A673 (cell line): Measurements from ENCODE around the gene HTR1D. TPM values are rescaled to one million over a fixed set of nuclear protein-coding genes. Genes with fewer than 3 reads are reported as not detected.

Source experiments
- BruUV-seq: library from RNA; stranded (reverse); fragments of 400-500 nt; replicated peaks from 2 replicates; lab custom pipeline; 2021; lab: Mats Ljungman, UMichigan
- CTCF ChIA-PET: fragments of 300-600 bp; sonication (Branson Sonifier 250); formaldehyde crosslinking; loops from one replicate; lab custom pipeline; 2022; ENCODE audit warnings: antibody characterized with exemption; lab: Charles Lee
- POLR2A ChIA-PET: fragments of 300-600 bp; sonication (Branson Sonifier 250); formaldehyde crosslinking; loops from one replicate; lab custom pipeline; 2022; ENCODE audit warnings: antibody characterized with exemption; ENCODE audit not compliant: low non-redundant PET; lab: Charles Lee
- DNase-seq: peaks from one replicate; pipeline ENCODE4 v3.0.0-alpha.2; 2015; ENCODE audit warnings: low spot score
- H3K27ac ChIP-seq: fragments of 200-600 bp; sonication (generic); 2 replicates; pipeline ENCODE4 v1.5.1; 2016; ENCODE audit warnings: mixed run types, low read depth, mild to moderate bottlenecking, mixed read lengths, antibody characterized with exemption, low read length; ENCODE audit not compliant: poor library complexity, severe bottlenecking
- H3K27me3 ChIP-seq: fragments of 200-600 bp; sonication (generic); replicated peaks from 2 replicates; pipeline ENCODE4 v1.6.1; 2017; ENCODE audit warnings: mixed run types, low read depth, mild to moderate bottlenecking, mixed read lengths, antibody characterized with exemption, low read length; ENCODE audit not compliant: insufficient read depth, poor library complexity
- H3K36me3 ChIP-seq: fragments of 200-600 bp; sonication (generic); 2 replicates; pipeline ENCODE4 v1.6.1; 2016; ENCODE audit warnings: mixed run types, mild to moderate bottlenecking, mixed read lengths, antibody characterized with exemption, low read length; ENCODE audit not compliant: insufficient read depth, poor library complexity, severe bottlenecking
- H3K4me1 ChIP-seq: fragments of 200-600 bp; sonication (generic); 2 replicates; pipeline ENCODE4 v1.6.1; 2017; ENCODE audit warnings: mixed run types, mild to moderate bottlenecking, mixed read lengths, antibody characterized with exemption, low read length; ENCODE audit not compliant: insufficient read depth, poor library complexity, severe bottlenecking
- H3K4me3 ChIP-seq: fragments of 200-600 bp; sonication (generic); 2 replicates; pipeline ENCODE4 v1.5.1; 2016; ENCODE audit warnings: low read depth, mixed run types, mild to moderate bottlenecking, mixed read lengths, low read length; ENCODE audit not compliant: poor library complexity, severe bottlenecking
- H3K9me3 ChIP-seq: fragments of 200-600 bp; sonication (generic); 2 replicates; pipeline ENCODE4 v1.6.1; 2016; ENCODE audit warnings: mixed run types, low read depth, mild to moderate bottlenecking, mixed read lengths, antibody characterized with exemption, low read length; ENCODE audit not compliant: poor library complexity, severe bottlenecking
- EZH2 ChIP-seq: fragments of 200-600 bp; sonication (generic); IDR thresholded peaks from 2 replicates; pipeline ENCODE4 v1.6.1; 2017; ENCODE audit warnings: borderline replicate concordance, low read depth, mild to moderate bottlenecking, mixed read lengths, antibody characterized with exemption, low read length; ENCODE audit not compliant: poor library complexity, severe bottlenecking
- intact Hi-C: fragments of 100-400 bp; cut with micrococcal nuclease; formaldehyde crosslinking; loops from one replicate; pipeline ENCODE4 v1.10.0; 2022; ENCODE audit not compliant: unreplicated experiment
- total RNA-seq: library from RNA; stranded (reverse); gene quantifications from 2 replicates; pipeline ENCODE4 v1.2.3, GENCODE V29; 2021
- TF ChIP-seq, protein P1 (sequence below): fragments of 300-800, 200-600 bp; sonication (generic); conservative IDR thresholded peaks from 2 replicates; pipeline ENCODE4 v1.5.1; 2017; ENCODE audit warnings: low read depth, mild to moderate bottlenecking, antibody characterized with exemption, low read length, moderate library complexity, mixed read lengths

Gene HTR1D
- total RNA-seq, 1 experiment from 2014 or later = 0.13 TPM

DNA sequence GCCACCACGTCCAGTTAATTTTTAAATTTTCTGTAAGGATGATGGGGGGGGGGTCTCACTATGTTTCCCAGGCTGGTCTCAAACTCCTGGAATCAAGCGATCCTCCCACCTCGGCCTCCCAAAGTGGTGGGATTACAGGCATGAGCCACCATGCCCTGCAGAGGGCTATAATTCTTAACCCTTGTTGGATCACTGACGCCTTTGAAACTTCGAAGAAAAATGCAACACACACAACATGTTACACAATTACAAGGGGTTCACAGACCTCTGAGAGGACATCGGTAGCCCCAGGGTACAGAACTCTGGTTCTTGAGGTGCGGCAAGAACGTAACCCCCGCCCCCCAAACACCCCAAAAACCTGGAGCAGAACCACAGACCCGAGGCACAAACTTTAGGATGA, 40.3 kb downstream of the HTR1D start:
- H3K27ac ChIP-seq = no peak overlapping the region
- no peak for TF ChIP-seq EZH2
- TF ChIP-seq, protein P1, sequence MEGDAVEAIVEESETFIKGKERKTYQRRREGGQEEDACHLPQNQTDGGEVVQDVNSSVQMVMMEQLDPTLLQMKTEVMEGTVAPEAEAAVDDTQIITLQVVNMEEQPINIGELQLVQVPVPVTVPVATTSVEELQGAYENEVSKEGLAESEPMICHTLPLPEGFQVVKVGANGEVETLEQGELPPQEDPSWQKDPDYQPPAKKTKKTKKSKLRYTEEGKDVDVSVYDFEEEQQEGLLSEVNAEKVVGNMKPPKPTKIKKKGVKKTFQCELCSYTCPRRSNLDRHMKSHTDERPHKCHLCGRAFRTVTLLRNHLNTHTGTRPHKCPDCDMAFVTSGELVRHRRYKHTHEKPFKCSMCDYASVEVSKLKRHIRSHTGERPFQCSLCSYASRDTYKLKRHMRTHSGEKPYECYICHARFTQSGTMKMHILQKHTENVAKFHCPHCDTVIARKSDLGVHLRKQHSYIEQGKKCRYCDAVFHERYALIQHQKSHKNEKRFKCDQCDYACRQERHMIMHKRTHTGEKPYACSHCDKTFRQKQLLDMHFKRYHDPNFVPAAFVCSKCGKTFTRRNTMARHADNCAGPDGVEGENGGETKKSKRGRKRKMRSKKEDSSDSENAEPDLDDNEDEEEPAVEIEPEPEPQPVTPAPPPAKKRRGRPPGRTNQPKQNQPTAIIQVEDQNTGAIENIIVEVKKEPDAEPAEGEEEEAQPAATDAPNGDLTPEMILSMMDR = no peak
- no peaks in the 10 kb centered on the region for H3K36me3 ChIP-seq
- intact Hi-C loops = no loop called here
- no peaks in the 10 kb centered on the region for H3K4me1 ChIP-seq
- no peak for DNase-seq
- ChIA-PET POLR2A (no interaction called here), CTCF (interaction anchor here (0.6 to 1.3 kb wide), 2 partner anchors 10 to 78 kb away, joined by 3 to 5 read pairs; no protein-coding TSS in a partner anchor)
- peak overlapping the region; percentile 44 for H3K4me3 ChIP-seq
- BruUV-seq = no TSS peak
- H3K27me3 ChIP-seq = no peaks in the 10 kb centered on the region
- H3K9me3 ChIP-seq = no peaks in the 10 kb centered on the region

DNA sequence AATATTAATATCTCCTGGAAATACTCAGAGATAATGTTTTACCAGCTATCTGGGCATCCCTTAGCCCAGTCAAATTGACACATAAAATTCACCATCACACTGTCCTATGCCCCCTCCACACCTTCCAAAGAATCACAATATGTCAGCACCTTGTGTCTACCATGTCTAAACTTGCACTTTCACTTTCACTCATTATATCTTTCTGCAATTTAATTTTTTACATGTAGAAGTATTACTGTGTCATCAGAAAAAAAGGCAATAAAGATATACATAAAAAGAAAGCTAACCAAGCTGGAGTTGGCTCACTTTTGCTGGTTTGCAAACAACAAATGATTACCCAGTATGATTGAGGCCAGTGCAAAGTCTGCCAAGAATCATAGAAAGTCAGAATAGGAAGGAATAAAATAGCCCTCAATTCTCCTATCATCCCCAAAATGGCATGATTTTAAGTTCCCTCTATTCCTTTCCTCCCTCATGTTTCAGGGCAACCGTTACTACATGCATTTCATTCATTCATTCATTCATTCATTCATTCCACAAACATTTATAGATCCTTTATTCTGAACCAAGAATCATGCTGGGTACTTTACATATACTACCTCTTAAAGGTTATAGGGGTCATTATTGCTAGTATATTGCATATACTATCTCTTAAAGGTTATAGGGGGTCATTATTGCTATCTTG, 42.7 kb downstream of the HTR1D start:
- no peak overlapping the region for H3K4me3 ChIP-seq
- no peak for TF ChIP-seq EZH2
- TF ChIP-seq, protein P1 = no peak
- intact Hi-C loops = no loop called here
- no peak for DNase-seq
- ChIA-PET CTCF (interaction anchor here (1.0 kb wide), 1 partner anchor 10 kb away, joined by 3 read pairs; no protein-coding TSS in a partner anchor), POLR2A (no interaction called here)
- no peaks in the 10 kb centered on the region for H3K27me3 ChIP-seq
- H3K27ac ChIP-seq = no peak overlapping the region
- no TSS peak for BruUV-seq
- H3K4me1 ChIP-seq = peaks cover 4% of the 10 kb centered on the region
- no peaks in the 10 kb centered on the region for H3K36me3 ChIP-seq
- no peaks in the 10 kb centered on the region for H3K9me3 ChIP-seq

DNA sequence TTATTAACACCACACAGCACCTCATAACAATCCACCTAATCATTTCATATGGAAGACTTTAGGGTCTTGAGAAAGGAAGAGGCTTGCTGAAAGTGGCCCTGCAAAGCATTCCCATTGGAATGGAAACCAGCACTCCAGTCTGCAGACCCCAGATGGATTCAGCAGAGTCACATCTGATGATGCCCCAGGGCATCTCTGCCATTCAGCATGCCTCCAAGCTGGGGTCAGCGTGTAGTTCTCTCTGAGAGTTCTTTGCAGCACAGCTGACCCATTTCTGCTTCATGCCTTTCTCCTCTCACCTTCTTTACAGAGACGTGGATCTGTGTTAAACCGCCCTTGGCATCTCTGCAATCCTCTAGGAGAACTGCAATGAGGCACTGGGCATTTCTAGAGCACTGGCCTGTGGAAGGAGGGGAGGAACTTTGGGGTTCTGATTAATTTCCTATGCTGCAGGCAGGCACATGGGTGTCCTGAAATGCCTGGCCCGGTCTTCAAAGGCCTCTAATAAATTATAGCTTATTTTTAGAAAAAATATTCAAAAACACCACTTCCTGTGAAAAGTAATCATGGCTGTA, 46.0 kb downstream of the HTR1D start:
- no TSS peak for BruUV-seq
- no peaks in the 10 kb centered on the region for H3K27me3 ChIP-seq
- TF ChIP-seq EZH2 = no peak
- TF ChIP-seq, protein P1 = no peak
- peaks cover 21% of the 10 kb centered on the region for H3K4me1 ChIP-seq
- H3K9me3 ChIP-seq = no peaks in the 10 kb centered on the region
- ChIA-PET CTCF (interaction anchor here (0.9 kb wide), 1 partner anchor 13 kb away, joined by 3 read pairs; no protein-coding TSS in a partner anchor), POLR2A (no interaction called here)
- no peak overlapping the region for H3K27ac ChIP-seq
- H3K36me3 ChIP-seq = no peaks in the 10 kb centered on the region
- intact Hi-C loops = no loop called here
- no peak overlapping the region for H3K4me3 ChIP-seq
- DNase-seq = no peak
